Measurements from ENCODE around the gene OSBPL8.

- TF ChIP-seq CTCF (IDR thresholded peaks at IDR 0.05) (no peak), EP300 (IDR thresholded peaks at IDR 0.05) (no peak), POLR2AphosphoS5 (IDR thresholded peaks at IDR 0.05) (no peak), POLR2A (IDR thresholded peaks at IDR 0.05) (no peak)
Measured at GRCh38 chr12:76410371-76410770, 149.2 kb downstream of the OSBPL8 start.
